Posterior cingulate gyrus (tissue), 11 donors: ENCODE measurements around the gene ZNF217.
A peak's percentile ranks its signal among the peaks of the same experiment; 100 is the strongest.
"Not testable (repeated sequence)": the region's sequence is repeated elsewhere in the genome, so short reads cannot be mapped to it uniquely, and the experiment has no call there.

Source experiments
- DNase-seq, 10 donors: peaks; one replicate each; pipeline versions ENCODE4 v3.0.0 to v3.0.0-alpha.2; 2020 to 2021; ENCODE audit warnings: mixed read lengths in 3 of 10
- intact Hi-C: fragments of 100-400 bp; cut with DNase I; formaldehyde crosslinking; loops from one replicate; pipeline ENCODE4 v1.15.1; 2023

Gene ZNF217

GRCh38 chr20:53571555-53572286, 21.9 kb downstream of the ZNF217 start:
- intact Hi-C loops: no loop called here
- DNase-seq: no peak

GRCh38 chr20:53570446-53571276, 23.0 kb downstream of the ZNF217 start:
- DNase-seq: no peak
- intact Hi-C loops: no loop called here

GRCh38 chr20:53569606-53570307, 23.9 kb downstream of the ZNF217 start:
- intact Hi-C loops: no loop called here
- no peak for DNase-seq

- DNase-seq: no peak
Observed at GRCh38 chr20:53569005-53569404, 24.6 kb downstream of the ZNF217 start.

GRCh38 chr20:53568351-53568750, 25.3 kb downstream of the ZNF217 start:
- intact Hi-C loops: no loop called here
- no peak for DNase-seq

More at GRCh38 chr20:53569005-53569404, 24.6 kb downstream of the ZNF217 start:
- intact Hi-C loops: no loop called here

GRCh38 chr20:53567379-53567917, 26.2 kb downstream of the ZNF217 start:
- intact Hi-C loops: no loop called here

GRCh38 chr20:53566623-53567022, 27.0 kb downstream of the ZNF217 start:
- intact Hi-C loops, DNase-seq: not testable (repeated sequence)

More at GRCh38 chr20:53567379-53567917, 26.2 kb downstream of the ZNF217 start:
- DNase-seq: no peak

GRCh38 chr20:53565254-53565653, 28.4 kb downstream of the ZNF217 start:
- no peak for DNase-seq
- intact Hi-C loops: no loop called here

- intact Hi-C loops, DNase-seq: not testable (repeated sequence)
Observed at GRCh38 chr20:53562104-53562764, 31.4 kb downstream of the ZNF217 start.

- intact Hi-C loops: no loop called here
- DNase-seq: no peak
Observed at GRCh38 chr20:53561505-53561904, 32.1 kb downstream of the ZNF217 start.

- intact Hi-C loops: no loop called here
- DNase-seq: no peak
Observed at GRCh38 chr20:53559816-53560215, 33.8 kb downstream of the ZNF217 start.

GRCh38 chr20:53557130-53557529, 36.5 kb downstream of the ZNF217 start:
- intact Hi-C loops: no loop called here
- peak in 2 of 10 donors; percentile 1 to 5 for DNase-seq

GRCh38 chr20:53556267-53556897, 37.3 kb downstream of the ZNF217 start:
- intact Hi-C loops: no loop called here
- peak in 1 of 10 donors; percentile 2 for DNase-seq

GRCh38 chr20:53555816-53556215, 37.8 kb downstream of the ZNF217 start:
- DNase-seq: no peak
- intact Hi-C loops: no loop called here

GRCh38 chr20:53555081-53555480, 38.6 kb downstream of the ZNF217 start:
- intact Hi-C loops: no loop called here
- DNase-seq: peak in 1 of 10 donors; percentile 12

GRCh38 chr20:53552572-53552893, 41.1 kb downstream of the ZNF217 start:
- DNase-seq, intact Hi-C loops: not testable (repeated sequence)

- intact Hi-C loops: not testable (repeated sequence)
- peak in 1 of 10 donors; percentile 6 for DNase-seq
Observed at GRCh38 chr20:53551719-53552571, 41.7 kb downstream of the ZNF217 start.

GRCh38 chr20:53550280-53551187, 43.1 kb downstream of the ZNF217 start:
- DNase-seq: peak in 1 of 10 donors; percentile 59
- intact Hi-C loops: no loop called here
